H1 (cell line): ENCODE measurements around the gene WNT2. TPM values are rescaled to one million over a fixed set of nuclear protein-coding genes. Genes with fewer than 3 reads are reported as not detected.

Experiments used
- CTCF ChIA-PET: fragments of 300-600 bp; sonication (Branson Sonifier 250); formaldehyde crosslinking; loops from one replicate; lab custom pipeline; 2021; ENCODE audit not compliant: partially characterized antibody; lab: Charles Lee
- POLR2A ChIA-PET: fragments of 300-600 bp; sonication (Branson Sonifier 250); formaldehyde crosslinking; loops from one replicate; lab custom pipeline; 2021; ENCODE audit warnings: inconsistent platforms; ENCODE audit not compliant: partially characterized antibody; lab: Charles Lee
- DNase-seq, 2 experiments: peaks; one replicate each; pipeline versions ENCODE4 v3.0.0 to v3.0.0-alpha.2; 2010 to 2022; ENCODE audit warnings: low spot score in 2 of 2, low read depth in 1 of 2, mixed read lengths in 1 of 2
- FAIRE-seq: peaks from 2 replicates; lab custom pipeline; 2011; peaks lifted over from hg19 to GRCh38; lab: Jason Lieb, UNC
- H2AFZ ChIP-seq: 2 replicates; pipeline ENCODE4 v1.8.1; 2012; ENCODE audit warnings: low read length, inconsistent platforms
- H2AK5ac ChIP-seq: 2 replicates; pipeline ENCODE4 v1.6.1; 2013; ENCODE audit warnings: low read depth, low read length
- H2BK120ac ChIP-seq: replicated peaks from 2 replicates; pipeline ENCODE3; 2013; ENCODE audit warnings: low read depth, low read length, inconsistent platforms
- H2BK12ac ChIP-seq: 2 replicates; pipeline ENCODE4 v1.6.1; 2013; ENCODE audit warnings: low read depth, low read length
- H2BK15ac ChIP-seq: 2 replicates; pipeline ENCODE4 v1.6.1; 2013; ENCODE audit warnings: low read length
- H2BK20ac ChIP-seq: 2 replicates; pipeline ENCODE4 v1.6.1; 2013; ENCODE audit warnings: low read length
- H2BK5ac ChIP-seq: 2 replicates; pipeline ENCODE4 v1.6.1; 2013; ENCODE audit warnings: low read depth, low read length
- H3K14ac ChIP-seq: 2 replicates; pipeline ENCODE4 v1.6.1; 2013; ENCODE audit warnings: inconsistent platforms; ENCODE audit not compliant: insufficient read length
- H3K18ac ChIP-seq: 2 replicates; pipeline ENCODE4 v1.6.1; 2013; ENCODE audit warnings: low read length; ENCODE audit errors: extremely low read depth
- H3K23ac ChIP-seq: 2 replicates; pipeline ENCODE4 v1.6.1; 2013; ENCODE audit warnings: inconsistent platforms; ENCODE audit not compliant: insufficient read length
- H3K23me2 ChIP-seq: 2 replicates; pipeline ENCODE4 v1.6.1; 2013; ENCODE audit warnings: low read depth, low read length
- H3K27ac ChIP-seq: 2 replicates; pipeline ENCODE4 v1.6.1; 2011; ENCODE audit warnings: low read depth, low read length, inconsistent platforms
- H3K27me3 ChIP-seq, 4 experiments: replicated peaks in 1 of 4; 1 replicate in 1 of 4; 2 replicates in 3 of 4; pipeline versions ENCODE4 v1.6.1 to v1.8.1; 2011 to 2013; ENCODE audit warnings: low read length in 3 of 4, mild to moderate bottlenecking in 3 of 4, inconsistent platforms in 2 of 4, mixed read lengths in 2 of 4, moderate library complexity in 1 of 4; ENCODE audit not compliant: control insufficient read depth in 3 of 4, insufficient read depth in 3 of 4; ENCODE audit errors: extremely low read depth in 1 of 4
- H3K36me3 ChIP-seq, 4 experiments: 2 replicates each; pipeline versions ENCODE4 v1.6.1 to v1.8.1; 2011 to 2013; ENCODE audit warnings: mild to moderate bottlenecking in 4 of 4, low read length in 3 of 4, moderate library complexity in 2 of 4, control low read depth in 1 of 4, inconsistent platforms in 1 of 4; ENCODE audit not compliant: insufficient read depth in 4 of 4, control insufficient read depth in 2 of 4
- H3K4ac ChIP-seq: replicated peaks from 2 replicates; pipeline ENCODE3; 2013; ENCODE audit warnings: low read length, low read depth, mixed read lengths, inconsistent platforms; ENCODE audit not compliant: insufficient read length
- H3K4me1 ChIP-seq, 4 experiments: replicated peaks in 1 of 4; 1 replicate in 1 of 4; 2 replicates in 3 of 4; pipeline versions ENCODE4 v1.6.1 to v1.8.1; 2011 to 2013; ENCODE audit warnings: low read length in 3 of 4, inconsistent platforms in 2 of 4, mixed read lengths in 1 of 4; ENCODE audit not compliant: insufficient read depth in 4 of 4, control insufficient read depth in 3 of 4
- H3K4me2 ChIP-seq, 2 experiments: 2 replicates each; pipeline versions ENCODE4 v1.6.1 to v1.8.1; 2011 to 2013; ENCODE audit warnings: low read depth in 2 of 2, low read length in 2 of 2, control low read depth in 1 of 2, inconsistent platforms in 1 of 2, mild to moderate bottlenecking in 1 of 2; ENCODE audit not compliant: insufficient read depth in 1 of 2
- H3K4me3 ChIP-seq, 4 experiments: fragments of 200-600, 300-600 bp in 1 of 4; sonication (generic), shearing (Covaris generic), sonication (Bioruptor Twin) in 1 of 4; 2 replicates each; pipeline versions ENCODE4 v1.5.1 to v1.8.1; 2011 to 2016; ENCODE audit warnings: low read length in 4 of 4, low read depth in 3 of 4, control low read depth in 2 of 4, inconsistent platforms in 2 of 4, mild to moderate bottlenecking in 2 of 4, mixed read lengths in 1 of 4, moderate library complexity in 1 of 4; ENCODE audit not compliant: insufficient read depth in 2 of 4; ENCODE audit errors: extremely low read depth in 1 of 4
- H3K56ac ChIP-seq: replicated peaks from 2 replicates; pipeline ENCODE3; 2013; ENCODE audit warnings: low read depth, mild to moderate bottlenecking, mixed read lengths, low read length, inconsistent platforms; ENCODE audit not compliant: insufficient read length
- H3K79me1 ChIP-seq: 2 replicates; pipeline ENCODE4 v1.6.1; 2013; ENCODE audit warnings: low read depth, low read length, control low read depth
- H3K79me2 ChIP-seq, 2 experiments: 2 replicates each; pipeline versions ENCODE4 v1.6.1 to v1.8.1; 2012 to 2013; ENCODE audit warnings: low read length in 2 of 2, mild to moderate bottlenecking in 2 of 2, inconsistent platforms in 1 of 2; ENCODE audit not compliant: insufficient read depth in 2 of 2, control insufficient read depth in 1 of 2
- H3K9ac ChIP-seq, 4 experiments: replicated peaks in 1 of 4; 1 replicate in 1 of 4; 2 replicates in 3 of 4; pipeline versions ENCODE4 v1.6.1 to v1.8.1; 2011 to 2013; ENCODE audit warnings: low read depth in 3 of 4, low read length in 3 of 4, control low read depth in 2 of 4, mild to moderate bottlenecking in 2 of 4, moderate library complexity in 2 of 4, inconsistent platforms in 1 of 4; ENCODE audit errors: extremely low read depth in 1 of 4
- H3K9me3 ChIP-seq, 2 experiments: 2 replicates each; pipeline versions ENCODE4 v1.6.1 to v1.8.1; 2012 to 2013; ENCODE audit warnings: mild to moderate bottlenecking in 2 of 2, moderate library complexity in 2 of 2, control low read depth in 1 of 2, inconsistent platforms in 1 of 2, low read depth in 1 of 2, low read length in 1 of 2, mixed read lengths in 1 of 2; ENCODE audit not compliant: insufficient read depth in 2 of 2
- H4K20me1 ChIP-seq, 2 experiments: replicated peaks in 1 of 2; 2 replicates each; pipeline versions ENCODE3 to v1.8.1; 2011 to 2013; ENCODE audit warnings: inconsistent platforms in 2 of 2, low read length in 2 of 2, mild to moderate bottlenecking in 1 of 2; ENCODE audit not compliant: insufficient read depth in 2 of 2, control insufficient read depth in 1 of 2
- H4K5ac ChIP-seq: 2 replicates; pipeline ENCODE4 v1.6.1; 2013; ENCODE audit warnings: low read length, low read depth, mixed read lengths, inconsistent platforms; ENCODE audit not compliant: insufficient read length
- H4K8ac ChIP-seq: 2 replicates; pipeline ENCODE4 v1.8.0; 2013; ENCODE audit warnings: mild to moderate bottlenecking, moderate library complexity, low read length, inconsistent platforms; ENCODE audit not compliant: insufficient read depth; ENCODE audit errors: extremely low read depth
- H4K91ac ChIP-seq: replicated peaks from 2 replicates; pipeline ENCODE3; 2013; ENCODE audit warnings: low read length, mixed read lengths, inconsistent platforms; ENCODE audit not compliant: insufficient read length
- WGBS, 2 experiments: shearing (Covaris generic) in 1 of 2; methylation state at CpG; one replicate each; pipeline versions ENCODE4 v1.1.6 to v1.1.7; 2013 to 2015; ENCODE audit warnings: low lambda C conversion rate in 2 of 2, mixed read lengths in 2 of 2, inconsistent platforms in 1 of 2, low coverage in 1 of 2, missing lambda C conversion rate in 1 of 2; ENCODE audit not compliant: insufficient replicate concordance in 2 of 2, insufficient coverage in 1 of 2, insufficient read length in 1 of 2; ENCODE audit errors: extremely low coverage in 1 of 2, missing lambda C conversion rate in 1 of 2; 5-methylcytosine and 5-hydroxymethylcytosine counted together
- polyA plus RNA-seq, 7 experiments: library from polyadenylated mRNA; depleted of rRNA in 3 of 7; stranded (reverse) in 5 of 7; unstranded in 2 of 7; fragments of >200 nt in 5 of 7; fragments of 200-250 nt in 2 of 7; gene quantifications; 1 replicate in 5 of 7; 2 replicates in 1 of 7; 4 replicates in 1 of 7; pipeline versions ENCODE4 v1.2.1 to v1.2.3, GENCODE V29; 2011 to 2013; ENCODE audit warnings: missing spikeins in 2 of 7, mixed read lengths in 2 of 7
- total RNA-seq: library from RNA; stranded (reverse); fragmentation: NEBNext Ultra II Directional; extraction: Animal tissue kit (Norgen Biotek cat#: 25700); gene quantifications from 2 replicates; pipeline ENCODE4 v1.2.1, GENCODE V29; 2021

The WNT2 gene
- total and polyA plus RNA-seq, 2 of the 8 experiments (the other 6 are each of a cell fraction or from before 2014, with no cell fraction given) = not detected

DNA sequence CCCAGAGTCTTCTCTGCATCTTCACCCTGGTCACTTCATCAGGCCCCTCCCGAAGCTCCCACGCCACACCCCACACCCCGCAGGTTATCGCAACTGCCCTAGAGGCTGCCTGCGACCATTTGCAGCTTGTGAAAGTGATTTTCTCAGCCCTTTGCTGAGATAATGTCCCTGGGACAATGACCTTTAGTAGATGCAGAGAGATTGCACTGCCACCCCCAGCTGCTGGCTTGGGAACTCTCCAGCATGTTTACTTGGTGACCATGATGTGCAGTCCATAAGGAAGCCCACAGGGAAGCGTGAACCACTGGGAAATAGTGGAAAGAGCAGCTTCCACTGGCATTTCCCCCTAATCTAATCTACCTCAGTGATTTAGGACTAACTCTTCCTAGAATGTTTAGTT, 97.3 kb downstream of the WNT2 start:
- H3K4ac ChIP-seq = no peak overlapping the region
- no peaks in the 10 kb centered on the region for H3K79me2 ChIP-seq
- peaks cover 0 to 3% (median 0%) of the 10 kb centered on the region in 4 experiments; a peak in 1 of 7 replicates for H3K4me1 ChIP-seq
- no peak overlapping the region for H3K27ac ChIP-seq
- no peak overlapping the region for H2BK120ac ChIP-seq
- H2BK20ac ChIP-seq = no peak overlapping the region
- 82% methylated on average over 6 of the region's 6 CpGs; no CpG with 5 or more reads in 1 of the 2 experiments for WGBS, 2 experiments
- H4K91ac ChIP-seq = no peak overlapping the region
- H3K9ac ChIP-seq = no peak overlapping the region
- no peaks in the 10 kb centered on the region for H3K36me3 ChIP-seq
- no peaks in the 10 kb centered on the region for H3K9me3 ChIP-seq
- H2BK12ac ChIP-seq = no peak overlapping the region
- no peak overlapping the region for H2AFZ ChIP-seq
- no peaks in the 10 kb centered on the region for H3K27me3 ChIP-seq
- H4K5ac ChIP-seq = no peak overlapping the region
- no peak overlapping the region for H2BK15ac ChIP-seq
- no peak overlapping the region for H3K4me3 ChIP-seq
- no peak overlapping the region for H3K56ac ChIP-seq
- ChIA-PET CTCF (interaction anchor here (1.4 to 1.8 kb wide), 2 partner anchors 13 to 176 kb away, joined by 4 read pairs; no protein-coding TSS in a partner anchor), POLR2A (no interaction called here)
- H3K23ac ChIP-seq = no peak overlapping the region
- DNase-seq (no peak), FAIRE-seq (no peak)
- no peak overlapping the region for H2AK5ac ChIP-seq
- no peak overlapping the region for H3K18ac ChIP-seq
- H3K14ac ChIP-seq = no peak overlapping the region
- no peak overlapping the region for H2BK5ac ChIP-seq
- H4K8ac ChIP-seq = no peak overlapping the region; the same call in 1 of the 2 replicates
- no peaks in the 10 kb centered on the region for H3K23me2 ChIP-seq
- H3K79me1 ChIP-seq = no peaks in the 10 kb centered on the region
- H3K4me2 ChIP-seq = no peak overlapping the region
- H4K20me1 ChIP-seq = no peaks in the 10 kb centered on the region
